ENCODE data around the gene BICRA. TPM values are rescaled to one million over a fixed set of nuclear protein-coding genes. Genes with fewer than 3 reads are reported as not detected.
A peak's percentile ranks its signal among the peaks of the same experiment; 100 is the strongest.

BICRA gene
- total and polyA plus RNA-seq, 2 of the 8 experiments (the other 6 are each of a cell fraction or from before 2014, with no cell fraction given), result 1.5 to 29.2 TPM

DNA sequence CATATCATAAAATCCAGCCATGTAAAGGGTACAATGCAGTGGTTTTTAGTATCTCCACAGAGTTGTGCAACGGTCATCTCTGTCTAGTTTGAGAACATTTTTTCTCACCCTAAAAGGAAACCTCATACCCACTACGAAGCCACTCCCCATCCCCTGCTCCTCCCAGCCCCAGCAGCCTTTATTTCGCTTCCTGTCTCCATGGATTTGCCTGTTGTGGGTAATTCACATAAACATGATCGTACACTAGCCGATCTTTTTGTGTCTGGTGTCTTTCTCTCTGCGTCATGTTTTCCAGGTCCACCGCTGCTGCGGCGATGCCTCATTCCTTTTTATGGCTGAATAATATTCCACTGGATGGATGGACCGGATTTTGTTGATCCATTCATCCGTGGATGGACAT, 28.6 kb downstream of the BICRA start:
- Histone ChIP-seq H3K23ac (ENCODE audit: insufficient read length) (no peak overlapping the region), H3K4me3 (ENCODE audit: extremely low read depth in 1 of 4, insufficient read depth in 2 of 4, low read depth in 3 of 4, low read length in 4 of 4) (no peak overlapping the region), H2AFZ (ENCODE audit: low read length) (no peak overlapping the region), H3K9ac (replicated peaks in 1 of 4; ENCODE audit: extremely low read depth in 1 of 4, low read depth in 3 of 4, low read length in 3 of 4) (no peak overlapping the region; a peak in 1 of 7 replicates), H3K36me3 (ENCODE audit: control insufficient read depth in 2 of 4, insufficient read depth in 4 of 4, low read length in 3 of 4) (no peaks in the 10 kb centered on the region; a peak in 1 of 8 replicates), H3K23me2 (ENCODE audit: low read depth, low read length) (no peaks in the 10 kb centered on the region), H4K20me1 (replicated peaks in 1 of 2; ENCODE audit: control insufficient read depth in 1 of 2, insufficient read depth in 2 of 2, low read length in 2 of 2) (peaks cover 9 to 14% of the 10 kb centered on the region in 2 experiments), H2BK5ac (ENCODE audit: low read depth, low read length) (no peak overlapping the region), H3K4ac (replicated peaks; ENCODE audit: insufficient read length, low read depth, low read length) (no peak overlapping the region), H3K18ac (ENCODE audit: extremely low read depth, low read length) (no peak overlapping the region), H2BK20ac (ENCODE audit: low read length) (no peak overlapping the region), H3K79me2 (ENCODE audit: control insufficient read depth in 1 of 2, insufficient read depth in 2 of 2, low read length in 2 of 2) (peaks cover 0 to 82% of the 10 kb centered on the region in 2 experiments; a peak in 3 of 4 replicates), H2AK5ac (ENCODE audit: low read depth, low read length) (no peak overlapping the region), H3K56ac (replicated peaks; ENCODE audit: insufficient read length, low read depth, low read length) (no peak overlapping the region), H3K14ac (ENCODE audit: insufficient read length) (no peak overlapping the region), H3K27me3 (replicated peaks in 1 of 4; ENCODE audit: control insufficient read depth in 3 of 4, extremely low read depth in 1 of 4, insufficient read depth in 3 of 4, low read length in 3 of 4) (no peaks in the 10 kb centered on the region), H3K27ac (ENCODE audit: low read depth, low read length) (no peak overlapping the region), H2BK15ac (ENCODE audit: low read length) (no peak overlapping the region), H3K79me1 (ENCODE audit: low read depth, low read length) (peaks cover 22% of the 10 kb centered on the region), H2BK120ac (replicated peaks; ENCODE audit: low read depth, low read length) (no peak overlapping the region), H4K91ac (replicated peaks; ENCODE audit: insufficient read length, low read length) (no peak overlapping the region), H4K5ac (ENCODE audit: insufficient read length, low read depth, low read length) (no peak overlapping the region), H3K9me3 (ENCODE audit: insufficient read depth in 2 of 2, low read depth in 1 of 2, low read length in 1 of 2) (no peaks in the 10 kb centered on the region), H3K4me2 (ENCODE audit: insufficient read depth in 1 of 2, low read depth in 2 of 2, low read length in 2 of 2) (peak overlapping the region in 1 of 2 experiments; percentile 24; a peak in 1 of 4 replicates), H4K8ac (ENCODE audit: extremely low read depth, insufficient read depth, low read length) (0 out of 2 replicates have a peak overlapping the region, but pooled peaks have one; percentile 15), H3K4me1 (replicated peaks in 1 of 4; ENCODE audit: control insufficient read depth in 3 of 4, insufficient read depth in 4 of 4, low read length in 3 of 4) (peaks cover 2 to 6% (median 3%) of the 10 kb centered on the region in 4 experiments; a peak in 3 of 7 replicates), H2BK12ac (ENCODE audit: low read depth, low read length) (no peak overlapping the region)
- FAIRE-seq (no peak), DNase-seq (ENCODE audit: low read depth in 1 of 2, low spot score in 2 of 2) (no peak)
- TF ChIP-seq EGR1 (IDR thresholded peaks at IDR 0.05; ENCODE audit: borderline replicate concordance, low read depth, low read length) (no peak), NRF1 (IDR thresholded peaks at IDR 0.05; ENCODE audit: low read depth, low read length) (no peak), TCF12 (IDR thresholded peaks at IDR 0.05; ENCODE audit: low read depth, low read length) (no peak), KDM1A (IDR thresholded peaks at IDR 0.05; ENCODE audit: borderline replicate concordance, low read length) (0 out of 2 replicates have a peak, but pooled peaks have one; percentile 9)
- ChIA-PET CTCF (ENCODE audit: partially characterized antibody) (interaction anchor here (0.8 to 1.3 kb wide), 3 partner anchors 11 to 135 kb away, joined by 3 read pairs; no protein-coding TSS in a partner anchor), POLR2A (ENCODE audit: partially characterized antibody) (interaction anchor here (0.9 kb wide), 1 partner anchor 37 kb away, joined by 3 read pairs; no protein-coding TSS in a partner anchor)
- WGBS, 2 experiments (ENCODE audit: extremely low coverage in 1 of 2, insufficient coverage in 1 of 2, insufficient read length in 1 of 2, insufficient replicate concordance in 2 of 2, low coverage in 1 of 2, low lambda C conversion rate in 2 of 2, missing lambda C conversion rate in 1 of 2), result 90% methylated on average over 11 of the region's 11 CpGs; no CpG with 5 or more reads in 1 of the 2 experiments

Data from H1 (cell line).